WTC11 (cell line): ENCODE results near the gene MAP6. TPM values are rescaled to one million over a fixed set of nuclear protein-coding genes. Genes with fewer than 3 reads are reported as not detected.

ENCODE experiments used
- ATAC-seq: fragments of 200-7000 bp; cut with Tn5 transposase; 2 replicates; pipeline ENCODE4 v1.10.0; 2021; ENCODE audit warnings: mild to moderate bottlenecking, moderate library complexity
- Bru-seq: library from RNA; stranded (reverse); fragments of 400-500 nt; gene quantifications from one replicate; lab custom pipeline; 2021; lab: Mats Ljungman, UMichigan
- CTCF ChIA-PET: fragments of 300-600 bp; sonication (Branson Sonifier 250); formaldehyde crosslinking; loops from one replicate; lab custom pipeline; 2021; ENCODE audit warnings: antibody characterized with exemption; lab: Charles Lee
- POLR2A ChIA-PET: fragments of 350-600 bp; sonication (Branson Sonifier 250); formaldehyde crosslinking; loops from one replicate; lab custom pipeline; 2021; ENCODE audit warnings: antibody characterized with exemption; lab: Charles Lee
- DNase-seq: peaks from one replicate; pipeline ENCODE4 v3.0.0; 2021; ENCODE audit warnings: low spot score
- H3K27ac Mint-ChIP-seq: 2 replicates; pipeline ENCODE4 v1.8.0; 2021; ENCODE audit warnings: mixed read lengths
- H3K27me3 Mint-ChIP-seq: 2 replicates; pipeline ENCODE4 v1.8.0; 2021; ENCODE audit warnings: low read depth, mild to moderate bottlenecking, moderate library complexity, mixed read lengths
- H3K36me3 Mint-ChIP-seq: 2 replicates; pipeline ENCODE4 v1.8.0; 2021; ENCODE audit warnings: mixed read lengths
- H3K4me1 Mint-ChIP-seq: 2 replicates; pipeline ENCODE4 v1.8.0; 2022; ENCODE audit warnings: mixed read lengths
- H3K4me3 Mint-ChIP-seq: 2 replicates; pipeline ENCODE4 v1.8.0; 2021; ENCODE audit warnings: mild to moderate bottlenecking, moderate library complexity, mixed read lengths
- H3K9me3 Mint-ChIP-seq: 2 replicates; pipeline ENCODE4 v1.8.0; 2021; ENCODE audit warnings: mixed read lengths
- AFF4 ChIP-seq: sonication (generic); formaldehyde crosslinking; IDR thresholded peaks from 2 replicates; pipeline ENCODE4 v1.8.1; 2023; ENCODE audit warnings: mild to moderate bottlenecking, missing genetic modification reagents, borderline replicate concordance
- AR ChIP-seq: fragments of 250-450 bp; sonication (Bioruptor Pico); IDR thresholded peaks from 2 replicates; pipeline ENCODE4 v1.9.0; 2021; ENCODE audit warnings: mild to moderate bottlenecking
- GTF2I ChIP-seq: fragments of 250-450 bp; sonication (Bioruptor Pico); conservative IDR thresholded peaks from 2 replicates; pipeline ENCODE4 v1.4.0; 2021; ENCODE audit warnings: mild to moderate bottlenecking
- MAX ChIP-seq: sonication (generic); formaldehyde crosslinking; IDR thresholded peaks from 2 replicates; pipeline ENCODE4 v1.8.0; 2022; ENCODE audit warnings: mild to moderate bottlenecking, missing genetic modification reagents
- NR3C1 ChIP-seq: sonication (generic); formaldehyde crosslinking; conservative IDR thresholded peaks from 2 replicates; pipeline ENCODE4 v1.8.1; 2023; ENCODE audit warnings: low read depth, mild to moderate bottlenecking, missing genetic modification reagents
- RELA ChIP-seq: sonication (generic); formaldehyde crosslinking; IDR thresholded peaks from 2 replicates; pipeline ENCODE4 v1.8.1; 2022; ENCODE audit warnings: missing genetic modification reagents, mild to moderate bottlenecking, borderline replicate concordance
- SP1 ChIP-seq: sonication (generic); formaldehyde crosslinking; conservative IDR thresholded peaks from 2 replicates; pipeline ENCODE4 v1.8.1; 2022; ENCODE audit warnings: missing genetic modification reagents
- TEAD4 ChIP-seq: sonication (generic); formaldehyde crosslinking; IDR thresholded peaks from 2 replicates; pipeline ENCODE4 v1.8.0; 2022; ENCODE audit warnings: mild to moderate bottlenecking, missing genetic modification reagents
- ZBTB21 ChIP-seq: sonication (generic); formaldehyde crosslinking; IDR thresholded peaks from 2 replicates; pipeline ENCODE4 v1.8.1; 2023; ENCODE audit warnings: mild to moderate bottlenecking, missing genetic modification reagents, borderline replicate concordance
- ZBTB43 ChIP-seq: sonication (generic); formaldehyde crosslinking; IDR thresholded peaks from 2 replicates; pipeline ENCODE4 v1.8.1; 2023; ENCODE audit warnings: mild to moderate bottlenecking, missing genetic modification reagents
- ZNF138 ChIP-seq: sonication (generic); formaldehyde crosslinking; conservative IDR thresholded peaks from 2 replicates; pipeline ENCODE4 v1.8.1; 2022; ENCODE audit warnings: mild to moderate bottlenecking, moderate library complexity, missing genetic modification reagents
- ZNF512 ChIP-seq: sonication (generic); formaldehyde crosslinking; IDR thresholded peaks from 2 replicates; pipeline ENCODE4 v1.8.1; 2022; ENCODE audit warnings: missing genetic modification reagents, borderline replicate concordance
- ZNF671 ChIP-seq: fragments of 250-450 bp; sonication (Bioruptor Pico); IDR thresholded peaks from 2 replicates; pipeline ENCODE4 v1.8.0; 2021; ENCODE audit warnings: mild to moderate bottlenecking
- ZSCAN18 ChIP-seq: fragments of 250-450 bp; sonication (Bioruptor Pico); IDR thresholded peaks from 2 replicates; pipeline ENCODE4 v2.1.2; 2022; ENCODE audit warnings: mild to moderate bottlenecking, moderate library complexity
- long read RNA-seq, 3 experiments: library from RNA in 1 of 3; library from capped mRNA in 1 of 3; library from polyadenylated mRNA in 1 of 3; unstranded in 2 of 3; stranded (forward) in 1 of 3; transcript quantifications; one replicate each; pipeline ENCODE4 v2.0.0, GENCODE V29; 2021
- total RNA-seq: library from RNA; stranded (reverse); gene quantifications from 3 replicates; pipeline ENCODE4 v1.2.3, GENCODE V29; 2021

Gene MAP6
- total RNA-seq (0.27 to 0.90 TPM (median 0.55 TPM) in 3 replicates), Bru-seq, nascent RNA (percentile 13 among the genes with signal in this experiment)
- long read RNA-seq, experiment 1, full-length matches to known transcripts = 5 of 9 reads
- long read RNA-seq, experiment 1, partial matches to known transcripts = 2 of 9 reads
- long read RNA-seq, experiment 1, other reads (novel, unspliced or antisense) = 2 of 9 reads
- long read RNA-seq, experiment 2, full-length matches to known transcripts = 1 of 3 reads
- long read RNA-seq, experiment 2, partial matches to known transcripts = 0 of 3 reads
- long read RNA-seq, experiment 2, other reads (novel, unspliced or antisense) = 2 of 3 reads
- long read RNA-seq, experiment 3 = 0 reads

- ChIA-PET CTCF (interaction anchor here (0.6 to 1.7 kb wide), 9 partner anchors 17 to 540 kb away, joined by 3 to 9 read pairs (median 4); no protein-coding TSS in a partner anchor), POLR2A (no interaction called here)
- ATAC-seq (peak; percentile 19), DNase-seq (peak; percentile 64)
- Mint-ChIP-seq H3K27ac (no peak within 1 kb of the TSS), H3K4me3 (peak within 1 kb of the TSS; percentile 77), H3K9me3 (peaks cover 6% of the 10 kb centered on the region), H3K27me3 (peaks cover 87% of the 10 kb centered on the region), H3K4me1 (peaks cover 24% of the 10 kb centered on the region), H3K36me3 (0 out of 2 replicates have a peak, but pooled peaks cover 3% of the 10 kb centered on the region)
- TF ChIP-seq MAX (CRISPR knock-in tag) (peak; percentile 50; the same call in 1 of the 2 replicates), AFF4 (CRISPR knock-in tag) (peak; percentile 80; the same call in 1 of the 2 replicates), RELA (peak; percentile 18; the same call in 1 of the 2 replicates), NR3C1 (CRISPR knock-in tag) (0 out of 2 replicates have a peak, but pooled peaks have one; percentile 58), AR (CRISPR knock-in tag) (no peak), ZBTB21 (CRISPR knock-in tag) (peak; percentile 66; the same call in 1 of the 2 replicates), ZSCAN18 (CRISPR knock-in tag) (no peak), ZNF138 (CRISPR knock-in tag) (peak; percentile 59; the same call in 1 of the 2 replicates)
Observed at GRCh38 chr11:75668451-75669297, at the start of gene MAP6. Gene MAP6, minus strand, starts transcription at chr11:75669038. Its CDS starts 669 bp downstream, at chr11:75668369.

- POLR2A ChIA-PET = no interaction called here
- DNase-seq = no peak
- peaks cover 56% of the 10 kb centered on the region for H3K27me3 Mint-ChIP-seq
- TF ChIP-seq RELA (no peak), ZBTB21 (CRISPR knock-in tag) (no peak), ZBTB43 (CRISPR knock-in tag) (no peak), MAX (CRISPR knock-in tag) (no peak), TEAD4 (CRISPR knock-in tag) (no peak), ZNF512 (CRISPR knock-in tag) (no peak), SP1 (CRISPR knock-in tag) (no peak), GTF2I (CRISPR knock-in tag) (no peak), ZNF671 (CRISPR knock-in tag) (no peak)
Observed at GRCh38 chr11:75717608-75718418, 49.0 kb upstream of the MAP6 start, which contains the start of gene MOGAT2. Gene MOGAT2, plus strand, starts transcription at chr11:75717838. Its CDS starts 51 bp downstream, at chr11:75717889.

More at GRCh38 chr11:75717608-75718418, 49.0 kb upstream of the MAP6 start, which contains the start of gene MOGAT2:
- no peak for ATAC-seq
- H3K36me3 Mint-ChIP-seq = no peaks in the 10 kb centered on the region
- peaks cover 11% of the 10 kb centered on the region for H3K4me1 Mint-ChIP-seq
- CTCF ChIA-PET = interaction anchor here (0.6 to 1.9 kb wide), 2 partner anchors 11 to 61 kb away, joined by 3 to 8 read pairs; no protein-coding TSS in a partner anchor
- no peak within 1 kb of the TSS for H3K27ac Mint-ChIP-seq
- no peak within 1 kb of the TSS for H3K4me3 Mint-ChIP-seq
- H3K9me3 Mint-ChIP-seq = no peaks in the 10 kb centered on the region
